COLO829 (cell line): Measurements from ENCODE around the gene NOTCH2.

Source experiments
- DNase-seq: peaks from one replicate; pipeline ENCODE4 v3.0.0; 2012; ENCODE audit warnings: low spot score

The NOTCH2 gene

GRCh38 chr1:119874186-119874585 lies 195.3 kb downstream of the NOTCH2 start:
- DNase-seq, result no peak

DNA sequence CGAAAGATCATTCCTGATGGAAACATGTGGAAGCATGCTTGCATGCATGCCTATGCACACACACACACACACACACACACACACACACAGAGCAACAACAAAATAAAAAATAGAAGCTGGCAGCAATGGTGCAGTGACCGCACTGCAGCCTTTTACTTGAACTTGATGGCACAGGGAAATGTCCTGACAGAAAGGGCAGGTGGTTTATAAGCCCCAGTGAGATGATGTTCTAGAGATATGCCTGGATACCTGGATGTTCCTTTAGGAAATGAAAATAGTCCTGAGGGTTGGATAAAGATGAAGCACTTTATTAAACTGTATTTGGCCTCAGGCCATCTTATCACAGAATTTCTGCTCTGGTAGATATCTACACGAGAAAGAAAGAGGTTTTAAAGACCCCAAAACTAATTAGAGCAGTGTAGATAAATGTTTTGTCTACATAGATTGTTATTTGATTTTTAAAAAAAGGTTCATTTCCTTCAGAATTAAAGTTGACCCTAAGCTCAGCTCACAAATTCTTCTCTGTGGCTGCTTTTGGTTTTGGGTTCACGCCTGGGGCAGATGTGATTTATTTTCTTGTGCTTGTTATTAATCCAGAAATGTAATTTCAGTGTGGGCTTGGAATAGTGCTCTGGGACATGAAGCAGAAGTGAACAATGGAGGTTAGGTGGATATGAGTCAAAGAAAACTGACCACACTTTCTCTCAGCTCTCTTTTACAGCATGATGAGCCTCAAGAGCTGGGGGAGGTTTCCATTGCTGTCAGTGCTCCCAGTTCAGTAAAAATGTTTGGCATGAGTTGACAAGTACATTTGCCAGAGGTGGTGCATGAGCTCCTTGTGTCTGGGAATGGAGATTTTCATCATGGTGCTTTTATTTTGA lies 196.1 kb downstream of the NOTCH2 start:
- DNase-seq, result no peak

DNA sequence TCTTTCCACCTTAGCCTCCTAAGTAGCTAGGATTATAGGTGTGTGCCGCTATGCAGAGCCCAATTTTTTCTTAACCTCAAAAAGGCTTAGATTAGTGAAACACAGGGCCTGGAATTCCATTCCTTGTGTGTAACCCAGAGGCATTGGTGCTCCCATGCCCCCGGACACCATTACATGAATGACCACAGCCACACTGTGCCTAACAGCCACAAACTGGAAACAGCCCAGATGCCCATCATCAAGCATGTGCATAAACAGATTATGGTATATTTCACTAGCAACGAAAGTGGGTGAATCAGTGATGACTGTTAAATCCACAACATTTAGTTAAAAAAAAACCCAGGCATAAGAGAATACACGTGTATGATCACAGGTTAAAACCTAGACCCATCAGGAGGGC lies 197.6 kb downstream of the NOTCH2 start:
- no peak for DNase-seq

DNA sequence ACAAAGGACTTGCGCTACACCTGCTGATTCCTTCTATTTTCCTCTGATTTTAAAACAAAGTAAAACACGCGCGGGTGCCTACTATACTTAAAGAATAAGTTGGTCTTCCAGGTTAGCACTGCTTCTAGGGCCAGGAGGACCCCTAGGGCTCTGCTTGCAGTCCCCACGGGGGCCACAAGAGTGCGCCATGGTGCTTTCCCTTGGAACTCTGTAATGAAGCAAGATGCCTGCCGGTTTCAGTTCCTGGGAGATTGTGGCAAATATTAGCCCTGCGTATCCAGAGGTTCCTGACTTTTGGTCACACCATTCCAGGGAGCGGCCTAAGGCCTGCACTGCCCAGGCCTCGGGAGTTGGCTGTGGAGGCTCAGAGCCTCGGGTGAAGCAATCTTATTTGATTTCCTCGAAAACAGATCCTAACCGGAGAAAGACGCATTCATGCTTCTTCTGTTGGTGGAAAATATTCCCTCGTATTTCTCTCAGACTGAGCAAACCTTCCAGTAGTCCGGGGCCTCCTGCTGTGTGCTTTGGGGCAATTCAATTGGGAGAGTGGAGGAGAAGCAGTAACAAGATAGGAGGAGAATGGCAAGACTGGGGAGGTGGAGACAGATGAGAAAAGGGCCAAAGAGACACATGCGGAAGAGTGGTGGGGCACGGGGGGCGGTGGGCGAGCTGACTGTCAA lies 198.4 kb downstream of the NOTCH2 start:
- peak; percentile 72 for DNase-seq

DNA sequence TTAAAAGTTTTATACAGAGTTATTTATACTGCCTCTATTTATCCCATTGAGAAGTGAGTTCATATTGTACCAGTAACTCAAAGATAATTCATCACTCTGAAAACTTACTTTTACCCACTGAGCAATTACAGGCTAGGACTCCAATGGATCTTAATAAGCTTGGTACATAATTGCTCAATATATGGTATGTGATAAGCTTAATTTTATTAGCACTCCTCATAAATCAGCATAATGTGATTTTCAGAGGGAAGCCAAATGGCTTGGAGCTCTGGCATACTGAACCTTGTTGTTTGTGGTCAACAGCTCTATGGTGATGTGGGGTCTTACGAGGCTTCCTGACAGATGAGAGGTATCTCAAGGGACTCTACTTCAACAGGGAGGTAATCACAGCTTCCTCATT lies 199.5 kb downstream of the NOTCH2 start:
- no peak for DNase-seq

DNA sequence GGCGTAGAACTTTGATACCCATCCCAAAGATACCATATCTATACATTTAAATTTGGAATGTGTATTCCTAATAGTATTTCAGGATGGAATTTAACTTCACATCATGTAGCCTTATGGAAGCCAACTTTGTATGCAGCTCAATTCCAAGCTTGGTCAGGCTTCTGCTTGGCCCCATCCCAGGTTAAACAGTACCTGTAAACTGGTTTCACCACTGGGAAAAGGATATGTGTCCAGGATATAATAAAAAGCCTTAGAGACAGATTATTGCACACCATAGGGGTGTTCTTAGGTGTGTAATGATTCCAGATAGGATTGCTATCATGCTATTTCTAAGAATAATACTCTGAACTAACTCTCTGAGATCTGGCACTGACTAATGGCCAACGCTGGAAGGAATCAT lies 201.3 kb downstream of the NOTCH2 start:
- no peak for DNase-seq

DNA sequence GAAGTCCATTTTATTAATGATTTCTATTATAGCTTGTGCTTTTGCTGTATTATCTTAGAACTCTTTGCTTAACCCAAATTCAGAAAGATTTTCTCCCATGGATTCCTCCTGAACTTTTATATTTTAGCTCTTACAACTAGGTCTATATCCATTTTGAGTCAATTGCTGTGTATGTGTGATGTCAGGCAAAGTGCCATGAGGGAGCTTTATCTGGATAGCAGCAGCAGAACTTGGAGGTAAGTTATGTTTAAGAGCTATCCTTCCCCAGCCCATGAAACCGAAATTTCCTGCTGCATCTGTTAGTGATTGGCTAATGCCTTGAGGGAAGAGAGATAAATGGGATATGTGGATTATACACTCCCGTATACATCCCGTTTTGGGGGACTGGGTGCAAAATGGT lies 203.0 kb downstream of the NOTCH2 start:
- no peak for DNase-seq

- DNase-seq, result no peak
Observed at GRCh38 chr1:119865627-119866026, 203.8 kb downstream of the NOTCH2 start.

DNA sequence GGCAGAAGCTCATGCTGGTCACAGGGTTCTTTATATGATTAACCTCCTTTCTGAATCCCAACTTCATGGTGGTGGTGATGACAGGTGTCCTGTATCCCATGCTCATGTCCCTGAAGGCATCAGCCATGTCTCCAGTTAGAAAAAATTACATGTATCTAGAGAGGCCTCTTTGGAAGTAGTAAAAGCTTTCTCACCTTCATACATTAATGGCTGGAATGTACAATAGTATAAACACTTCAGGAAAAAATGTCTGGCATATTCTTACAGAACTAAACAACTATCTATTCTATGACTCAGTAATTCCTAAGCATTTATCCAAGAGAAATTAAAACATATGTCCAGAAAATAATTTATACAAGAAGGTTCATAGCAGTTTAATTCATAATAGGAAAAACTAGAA lies 207.2 kb downstream of the NOTCH2 start:
- no peak for DNase-seq
